ENCODE results near the gene PARG.

PARG gene

DNA sequence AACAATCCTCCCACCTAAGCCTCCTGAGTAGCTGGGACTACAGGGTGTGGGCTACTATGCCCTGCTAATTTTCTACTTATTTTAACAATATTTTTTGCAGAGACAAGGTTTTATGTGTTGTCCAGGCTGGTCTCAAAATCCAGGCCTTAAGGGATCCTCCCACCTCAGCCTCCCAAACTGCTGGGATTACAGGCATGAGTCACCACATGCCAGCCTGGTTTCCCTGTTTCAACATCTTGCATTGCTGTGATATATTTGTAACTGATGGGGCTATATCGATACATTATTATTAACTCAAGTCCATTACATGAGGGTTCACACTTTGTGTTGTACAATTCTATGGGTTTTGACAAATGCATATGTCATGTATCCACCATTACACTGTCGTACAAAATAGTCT is 137.8 kb downstream of the PARG start:
- TF ChIP-seq, protein P1, sequence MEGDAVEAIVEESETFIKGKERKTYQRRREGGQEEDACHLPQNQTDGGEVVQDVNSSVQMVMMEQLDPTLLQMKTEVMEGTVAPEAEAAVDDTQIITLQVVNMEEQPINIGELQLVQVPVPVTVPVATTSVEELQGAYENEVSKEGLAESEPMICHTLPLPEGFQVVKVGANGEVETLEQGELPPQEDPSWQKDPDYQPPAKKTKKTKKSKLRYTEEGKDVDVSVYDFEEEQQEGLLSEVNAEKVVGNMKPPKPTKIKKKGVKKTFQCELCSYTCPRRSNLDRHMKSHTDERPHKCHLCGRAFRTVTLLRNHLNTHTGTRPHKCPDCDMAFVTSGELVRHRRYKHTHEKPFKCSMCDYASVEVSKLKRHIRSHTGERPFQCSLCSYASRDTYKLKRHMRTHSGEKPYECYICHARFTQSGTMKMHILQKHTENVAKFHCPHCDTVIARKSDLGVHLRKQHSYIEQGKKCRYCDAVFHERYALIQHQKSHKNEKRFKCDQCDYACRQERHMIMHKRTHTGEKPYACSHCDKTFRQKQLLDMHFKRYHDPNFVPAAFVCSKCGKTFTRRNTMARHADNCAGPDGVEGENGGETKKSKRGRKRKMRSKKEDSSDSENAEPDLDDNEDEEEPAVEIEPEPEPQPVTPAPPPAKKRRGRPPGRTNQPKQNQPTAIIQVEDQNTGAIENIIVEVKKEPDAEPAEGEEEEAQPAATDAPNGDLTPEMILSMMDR (conservative IDR thresholded peaks at IDR 0.05; ENCODE audit: low read depth, low read length) = no peak
- H3K4me3 ChIP-seq (ENCODE audit: low read length) = no peak overlapping the region
- DNase-seq (ENCODE audit: low read depth) = no peak

DNA sequence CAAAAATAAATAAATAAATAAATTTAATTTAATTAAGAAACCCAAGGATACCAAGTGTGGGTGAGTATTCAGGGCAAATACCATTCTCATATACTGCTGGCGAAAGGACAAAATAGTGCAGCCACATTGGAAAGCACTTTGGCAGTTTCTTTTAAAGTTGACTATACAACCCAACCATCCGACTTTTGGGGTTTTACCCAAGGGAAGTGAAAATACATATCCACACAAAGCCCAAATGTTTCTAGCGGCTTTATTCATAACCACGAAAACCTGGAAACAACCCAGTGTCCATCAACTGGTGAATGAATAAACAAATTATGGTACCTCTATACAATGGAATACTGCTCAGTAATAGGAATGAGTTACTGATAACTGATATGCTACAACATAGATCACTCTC is 143.6 kb downstream of the PARG start:
- TF ChIP-seq, protein P1 (conservative IDR thresholded peaks at IDR 0.05; ENCODE audit: low read depth, low read length) = no peak
- DNase-seq (ENCODE audit: low read depth) = no peak
- H3K4me3 ChIP-seq (ENCODE audit: low read length) = no peak overlapping the region

DNA sequence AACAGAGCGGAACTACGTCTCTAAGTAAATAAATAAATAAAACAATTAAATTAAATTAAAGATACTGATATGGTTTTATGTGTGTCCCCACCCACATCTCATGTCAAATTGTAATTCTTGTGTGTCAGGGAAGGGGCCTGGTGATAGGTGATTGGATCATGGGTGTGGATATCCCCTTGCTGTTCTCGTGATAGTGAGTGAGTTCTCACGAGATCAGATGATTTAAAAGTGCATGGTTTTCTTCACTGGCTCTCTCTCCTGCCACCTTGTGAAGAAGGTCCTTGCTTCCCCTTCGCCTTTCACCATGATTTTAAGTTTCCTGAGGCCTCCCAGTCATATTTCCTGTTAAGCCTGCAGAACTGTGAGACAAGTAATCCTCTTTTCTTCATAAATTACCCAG is 150.7 kb downstream of the PARG start:
- no peak overlapping the region for H3K4me3 ChIP-seq (ENCODE audit: low read length)
- TF ChIP-seq, protein P1 (conservative IDR thresholded peaks at IDR 0.05; ENCODE audit: low read depth, low read length) = no peak
- DNase-seq (ENCODE audit: low read depth) = no peak

DNA sequence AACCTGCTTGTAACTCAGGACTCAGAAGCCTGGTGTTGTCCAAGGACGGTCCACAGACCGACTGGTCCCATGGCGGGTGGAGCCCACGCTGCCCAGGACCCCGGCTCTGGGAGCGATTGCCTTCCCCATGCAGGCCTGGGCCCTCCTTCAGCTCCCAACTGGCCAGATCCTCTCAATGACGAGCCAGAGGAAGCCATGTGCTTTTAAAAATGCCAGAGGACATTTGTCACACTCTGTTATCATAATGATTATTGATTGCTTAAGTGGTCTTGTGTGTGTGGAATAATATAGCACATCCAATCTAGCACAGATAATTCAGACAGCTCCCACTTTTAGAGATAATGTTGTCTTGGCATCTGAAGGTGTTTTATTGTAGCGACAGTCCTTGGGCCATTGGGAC is 157.1 kb downstream of the PARG start:
- H3K4me3 ChIP-seq (ENCODE audit: low read length) = no peak overlapping the region
- TF ChIP-seq, protein P1 (conservative IDR thresholded peaks at IDR 0.05; ENCODE audit: low read depth, low read length) = no peak
- no peak for DNase-seq (ENCODE audit: low read depth)

DNA sequence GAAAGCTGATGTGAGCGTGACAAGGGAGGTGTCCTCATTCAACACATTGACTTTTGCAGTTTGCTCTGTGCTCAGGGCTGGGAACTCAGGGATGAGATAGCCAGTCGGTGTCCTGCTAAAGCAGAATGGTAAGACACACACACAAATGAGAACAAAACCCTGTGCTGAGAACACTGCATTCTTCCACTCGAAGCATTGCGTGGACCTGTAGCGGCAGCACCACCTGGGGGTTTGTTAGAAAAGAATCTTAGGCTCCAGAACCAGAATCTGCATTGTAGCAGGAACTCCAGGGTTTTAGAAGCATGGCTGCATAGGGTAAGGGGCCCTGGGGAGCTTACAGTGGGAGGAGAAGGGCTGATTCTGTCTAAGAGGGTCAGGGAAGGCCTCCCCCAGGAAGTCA is 158.2 kb downstream of the PARG start:
- no peak for DNase-seq (ENCODE audit: low read depth)
- H3K4me3 ChIP-seq (ENCODE audit: low read length) = no peak overlapping the region
- TF ChIP-seq, protein P1 (conservative IDR thresholded peaks at IDR 0.05; ENCODE audit: low read depth, low read length) = no peak

DNA sequence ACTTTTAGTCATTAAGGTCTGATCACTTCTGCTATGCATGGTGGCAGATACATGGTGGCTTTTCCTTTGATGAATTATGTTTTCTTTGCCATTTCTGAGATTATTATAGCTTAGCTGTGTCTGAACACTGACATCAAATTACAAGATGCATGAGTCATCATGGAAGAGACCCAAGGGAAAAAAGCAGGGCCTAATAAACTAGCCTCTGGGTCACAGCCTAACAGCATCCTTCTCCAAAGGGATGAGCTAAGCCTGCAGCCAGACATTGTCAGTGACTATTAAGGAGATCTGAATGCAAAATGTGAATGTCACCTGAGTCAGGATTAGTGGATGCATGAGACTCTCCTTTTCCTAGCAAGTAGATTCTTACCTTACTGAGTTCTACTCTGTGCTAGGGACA is 160.6 kb downstream of the PARG start:
- TF ChIP-seq, protein P1 (conservative IDR thresholded peaks at IDR 0.05; ENCODE audit: low read depth, low read length) = no peak
- no peak for DNase-seq (ENCODE audit: low read depth)
- H3K4me3 ChIP-seq (ENCODE audit: low read length) = no peak overlapping the region

DNA sequence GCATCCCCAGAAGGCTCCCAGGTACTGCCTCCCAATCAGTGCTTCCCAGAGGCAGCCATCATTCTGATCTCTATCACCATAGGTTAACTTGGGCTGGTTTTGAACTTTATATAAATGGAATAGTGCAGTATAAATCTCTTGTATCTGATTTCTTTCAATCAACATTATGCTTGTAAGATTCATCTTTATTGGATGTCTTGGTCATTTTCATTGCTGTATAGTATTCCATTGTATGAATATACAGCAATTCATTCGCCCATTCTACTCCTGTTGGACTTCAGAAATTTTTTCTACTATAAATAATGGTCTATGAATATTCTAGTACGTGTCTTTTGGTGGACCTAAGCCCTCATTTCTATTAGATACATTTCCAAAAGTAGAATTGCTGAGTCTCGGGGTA is 163.6 kb downstream of the PARG start:
- no peak overlapping the region for H3K4me3 ChIP-seq (ENCODE audit: low read length)
- TF ChIP-seq, protein P1 (conservative IDR thresholded peaks at IDR 0.05; ENCODE audit: low read depth, low read length) = no peak
- no peak for DNase-seq (ENCODE audit: low read depth)

Measured in retinal pigment epithelial cell (primary cell).